Suppressor macrophage treated with lipopolysaccharide for 1 hour (primary cell): ENCODE measurements around the gene ZNF425.
"Not testable (repeated sequence)": the region's sequence is repeated elsewhere in the genome, so short reads cannot be mapped to it uniquely, and the experiment has no call there.

Experiments
- DNase-seq, 3 donors: peaks; one replicate each; pipeline ENCODE4 v3.0.0-alpha.2; 2020 to 2022

Gene ZNF425

GRCh38 chr7:149133028-149133710 is 7.0 kb upstream of the ZNF425 start:
- DNase-seq, result no peak

- DNase-seq, result no peak
Measured at GRCh38 chr7:149130572-149131198, 4.6 kb upstream of the ZNF425 start.

GRCh38 chr7:149126662-149127266 is 640 bp upstream of the ZNF425 start:
- peak; percentile 66 to 87 (median 75) for DNase-seq

- DNase-seq, result peak in 2 of 3 donors; percentile 8 to 18
Measured at GRCh38 chr7:149125189-149125862, 798 bp downstream of the ZNF425 start.

GRCh38 chr7:149109969-149110368 is 16.2 kb downstream of the ZNF425 start:
- DNase-seq, result no peak

GRCh38 chr7:149104749-149105148 is 21.4 kb downstream of the ZNF425 start:
- DNase-seq, result no peak

- no peak for DNase-seq
Measured at GRCh38 chr7:149104214-149104613, 21.9 kb downstream of the ZNF425 start.

- no peak for DNase-seq
Measured at GRCh38 chr7:149103424-149103823, 22.7 kb downstream of the ZNF425 start.

GRCh38 chr7:149102666-149103065 is 23.5 kb downstream of the ZNF425 start:
- no peak for DNase-seq

GRCh38 chr7:149100821-149101220 is 25.3 kb downstream of the ZNF425 start:
- DNase-seq, result no peak

GRCh38 chr7:149099058-149099457 is 27.1 kb downstream of the ZNF425 start:
- no peak for DNase-seq

- DNase-seq, result no peak
Measured at GRCh38 chr7:149097088-149097487, 29.0 kb downstream of the ZNF425 start.

GRCh38 chr7:149093228-149093627 is 32.9 kb downstream of the ZNF425 start:
- DNase-seq, result no peak

GRCh38 chr7:149092244-149092643 is 33.9 kb downstream of the ZNF425 start:
- DNase-seq, result not testable (repeated sequence)

- peak; percentile 95 to 99 (median 98) for DNase-seq
Measured at GRCh38 chr7:149090397-149091195, 35.5 kb downstream of the ZNF425 start, which contains the start of gene ZNF786. TSS of gene ZNF786 (minus strand) at chr7:149090718. CDS start at chr7:149090640, 78 bp downstream.

GRCh38 chr7:149087376-149087775 is 38.7 kb downstream of the ZNF425 start:
- no peak for DNase-seq

- peak; percentile 47 to 73 (median 69) for DNase-seq
Measured at GRCh38 chr7:149085866-149086265, 40.3 kb downstream of the ZNF425 start.

GRCh38 chr7:149084407-149084806 is 41.7 kb downstream of the ZNF425 start:
- DNase-seq, result no peak

- peak; percentile 23 to 30 (median 24) for DNase-seq
Measured at GRCh38 chr7:149081914-149082313, 44.2 kb downstream of the ZNF425 start.

GRCh38 chr7:149077594-149077993 is 48.5 kb downstream of the ZNF425 start:
- no peak for DNase-seq

GRCh38 chr7:149075286-149075685 is 50.8 kb downstream of the ZNF425 start:
- DNase-seq, result no peak

GRCh38 chr7:149074116-149074885 is 51.8 kb downstream of the ZNF425 start:
- no peak for DNase-seq
